Heart left ventricle (tissue), 13 donors: Measurements from ENCODE around the gene HSD17B2.

Source experiments
- POLR2A ChIP-seq, 2 donors: fragments of 450-650 bp; IDR thresholded peaks; one replicate each; pipeline ENCODE4 v1.6.1; 2017; ENCODE audit warnings: antibody characterized with exemption in 2 of 2, mild to moderate bottlenecking in 2 of 2, moderate library complexity in 2 of 2
- TF ChIP-seq, protein P1 (sequence below), 12 donors: fragments of 200-600 bp; sonication (generic) in 4 of 12; IDR thresholded peaks; one replicate each; pipeline versions ENCODE4 v1.5.0 to v1.8.0; 2018 to 2022; ENCODE audit warnings: antibody characterized with exemption in 12 of 12, mild to moderate bottlenecking in 5 of 12
- donor health status: ischemic (EF 13 %, LVEDD 7.1; RV severe dilation, severe dysfunction).
- donor health status: DM: no; HTN: yes; CAD: no.
- donor health status: DM: no; HTN: no; CAD: no.
- donor health status: ischemic (EF 25% LVEDD 6.9; RV normal size, moderate dysfunction).
- donor health status: ischemic (EF 25% LVEDD 5.7; RV mildly dilated, moderate dysfunction).
- donor health status: ischemic (EF 35%, LVEDD 5.7; RV mildly dilated, moderate dysfunction).
- donor health status: nonischemic (EF 11% LVEDD 7.7; RV severe dilation, severe dysfunction).
- donor health status: DM: yes; HTN: yes; CAD: no.
- donor health status: PGD.
- donor health status: ischemic (EF 29% LVEDD 5.4; RV normal size, mild dysfunction).
- donor health status: nonischemic (EF 23%, LVEDD 6.1; RV moderate dilation, normal function).

GRCh38 chr16:82108100-82108499 is 73.0 kb downstream of the HSD17B2 start:
- TF ChIP-seq, protein P1, sequence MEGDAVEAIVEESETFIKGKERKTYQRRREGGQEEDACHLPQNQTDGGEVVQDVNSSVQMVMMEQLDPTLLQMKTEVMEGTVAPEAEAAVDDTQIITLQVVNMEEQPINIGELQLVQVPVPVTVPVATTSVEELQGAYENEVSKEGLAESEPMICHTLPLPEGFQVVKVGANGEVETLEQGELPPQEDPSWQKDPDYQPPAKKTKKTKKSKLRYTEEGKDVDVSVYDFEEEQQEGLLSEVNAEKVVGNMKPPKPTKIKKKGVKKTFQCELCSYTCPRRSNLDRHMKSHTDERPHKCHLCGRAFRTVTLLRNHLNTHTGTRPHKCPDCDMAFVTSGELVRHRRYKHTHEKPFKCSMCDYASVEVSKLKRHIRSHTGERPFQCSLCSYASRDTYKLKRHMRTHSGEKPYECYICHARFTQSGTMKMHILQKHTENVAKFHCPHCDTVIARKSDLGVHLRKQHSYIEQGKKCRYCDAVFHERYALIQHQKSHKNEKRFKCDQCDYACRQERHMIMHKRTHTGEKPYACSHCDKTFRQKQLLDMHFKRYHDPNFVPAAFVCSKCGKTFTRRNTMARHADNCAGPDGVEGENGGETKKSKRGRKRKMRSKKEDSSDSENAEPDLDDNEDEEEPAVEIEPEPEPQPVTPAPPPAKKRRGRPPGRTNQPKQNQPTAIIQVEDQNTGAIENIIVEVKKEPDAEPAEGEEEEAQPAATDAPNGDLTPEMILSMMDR (IDR thresholded peaks at IDR 0.05) = no peak
- TF ChIP-seq POLR2A (IDR thresholded peaks at IDR 0.05) = no peak
